Iris pigment epithelial cell (primary cell): ENCODE measurements around the gene DNAH17.

Source experiments
- DNase-seq: peaks from one replicate; pipeline ENCODE4 v3.0.0-alpha.2; 2011; ENCODE audit warnings: low read depth

Gene DNAH17

GRCh38 chr17:78411241-78411857 is 165.8 kb downstream of the DNAH17 start:
- no peak for DNase-seq

GRCh38 chr17:78409191-78409928 is 167.8 kb downstream of the DNAH17 start:
- DNase-seq = no peak

GRCh38 chr17:78408476-78409050 is 168.6 kb downstream of the DNAH17 start:
- no peak for DNase-seq

- DNase-seq = peak; percentile 60
Measured at GRCh38 chr17:78407387-78408000, 169.7 kb downstream of the DNAH17 start.

- no peak for DNase-seq
Measured at GRCh38 chr17:78406920-78407319, 170.3 kb downstream of the DNAH17 start.

- no peak for DNase-seq
Measured at GRCh38 chr17:78406396-78406795, 170.8 kb downstream of the DNAH17 start.

GRCh38 chr17:78403822-78404221 is 173.4 kb downstream of the DNAH17 start:
- no peak for DNase-seq

- DNase-seq = no peak
Measured at GRCh38 chr17:78401891-78402290, 175.3 kb downstream of the DNAH17 start.

- peak; percentile 34 for DNase-seq
Measured at GRCh38 chr17:78401246-78401645, 175.9 kb downstream of the DNAH17 start.

GRCh38 chr17:78400581-78401240 is 176.5 kb downstream of the DNAH17 start:
- no peak for DNase-seq

- no peak for DNase-seq
Measured at GRCh38 chr17:78399693-78400144, 177.5 kb downstream of the DNAH17 start.

GRCh38 chr17:78399028-78399692 is 178.0 kb downstream of the DNAH17 start:
- DNase-seq = no peak

GRCh38 chr17:78398390-78398789 is 178.8 kb downstream of the DNAH17 start:
- DNase-seq = no peak

GRCh38 chr17:78397681-78398101 is 179.5 kb downstream of the DNAH17 start:
- DNase-seq = no peak

GRCh38 chr17:78396441-78397337 is 180.5 kb downstream of the DNAH17 start:
- DNase-seq = no peak

- no peak for DNase-seq
Measured at GRCh38 chr17:78395155-78395554, 182.0 kb downstream of the DNAH17 start.

GRCh38 chr17:78394209-78394608 is 183.0 kb downstream of the DNAH17 start:
- no peak for DNase-seq

GRCh38 chr17:78393575-78393974 is 183.6 kb downstream of the DNAH17 start:
- DNase-seq = no peak

- no peak for DNase-seq
Measured at GRCh38 chr17:78392295-78392694, 184.9 kb downstream of the DNAH17 start.

GRCh38 chr17:78391843-78392242 is 185.4 kb downstream of the DNAH17 start:
- DNase-seq = peak; percentile 85

- no peak for DNase-seq
Measured at GRCh38 chr17:78391051-78391431, 186.2 kb downstream of the DNAH17 start.
